ENCODE measurements around the gene ZDHHC14. TPM values are rescaled to one million over a fixed set of nuclear protein-coding genes. Genes with fewer than 3 reads are reported as not detected.

Gene ZDHHC14
- total RNA-seq, 2 experiments from 2014 or later, result 1.3 to 1.6 TPM

DNA sequence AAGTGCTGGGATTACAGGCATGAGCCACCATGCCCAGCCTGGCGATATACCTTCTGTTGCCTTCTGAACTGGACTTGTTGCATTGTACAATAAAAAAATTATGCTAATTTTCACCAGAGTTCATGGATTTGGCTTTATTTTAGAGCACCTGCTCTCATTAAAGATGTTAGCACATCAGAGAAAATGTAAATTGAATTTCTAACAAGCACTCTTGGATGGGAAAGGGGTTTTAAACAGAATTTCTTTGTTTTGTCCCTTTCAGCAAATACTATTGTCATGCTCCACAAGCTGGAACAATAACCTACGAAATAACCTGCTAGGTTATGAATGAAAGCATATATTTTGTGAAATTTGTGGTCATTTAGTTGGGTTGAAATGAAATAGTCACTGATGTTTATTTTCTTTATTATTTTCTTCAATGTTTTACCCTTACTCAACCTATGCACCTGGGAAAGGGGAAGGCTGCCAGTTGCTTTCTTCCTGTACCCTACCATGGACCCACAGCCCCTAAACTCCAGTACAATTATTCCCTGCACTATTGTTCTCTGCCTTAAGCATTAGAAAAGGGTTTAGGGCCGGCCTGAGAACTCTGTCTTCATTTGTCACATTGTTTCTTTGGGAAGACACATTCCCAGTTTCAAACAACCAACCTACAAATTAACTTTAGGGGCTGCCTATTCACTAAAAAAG lies 22.2 kb downstream of the ZDHHC14 start:
- DNase-seq (no peak), ATAC-seq (ENCODE audit: poor library complexity) (no peak)
- intact Hi-C loops (cut with DNase I, micrococcal nuclease), result no loop called here
- Histone ChIP-seq H3K9me3 (ENCODE audit: control insufficient read depth in 1 of 2, insufficient read depth in 1 of 2, low read length in 2 of 2) (no peaks in the 10 kb centered on the region), H3K36me3 (ENCODE audit: insufficient read depth, low read length) (no peaks in the 10 kb centered on the region), H3K4me1 (ENCODE audit: insufficient read depth, low read length) (no peaks in the 10 kb centered on the region), H3K4me3 (ENCODE audit: low read length) (no peak overlapping the region), H3K27me3 (ENCODE audit: control insufficient read depth in 1 of 2, insufficient read depth in 2 of 2, low read length in 2 of 2) (no peaks in the 10 kb centered on the region), H3K27ac (ENCODE audit: low read depth in 1 of 2, low read length in 2 of 2) (no peak overlapping the region)
- Mint-ChIP-seq H3K27me3 (no peaks in the 10 kb centered on the region), H3K36me3 (ENCODE audit: low read depth) (no peaks in the 10 kb centered on the region), H3K4me1 (ENCODE audit: low read depth) (no peaks in the 10 kb centered on the region), H3K4me3 (no peak overlapping the region), H3K27ac (no peak overlapping the region), H3K9me3 (no peaks in the 10 kb centered on the region)
- TF ChIP-seq, protein P1, sequence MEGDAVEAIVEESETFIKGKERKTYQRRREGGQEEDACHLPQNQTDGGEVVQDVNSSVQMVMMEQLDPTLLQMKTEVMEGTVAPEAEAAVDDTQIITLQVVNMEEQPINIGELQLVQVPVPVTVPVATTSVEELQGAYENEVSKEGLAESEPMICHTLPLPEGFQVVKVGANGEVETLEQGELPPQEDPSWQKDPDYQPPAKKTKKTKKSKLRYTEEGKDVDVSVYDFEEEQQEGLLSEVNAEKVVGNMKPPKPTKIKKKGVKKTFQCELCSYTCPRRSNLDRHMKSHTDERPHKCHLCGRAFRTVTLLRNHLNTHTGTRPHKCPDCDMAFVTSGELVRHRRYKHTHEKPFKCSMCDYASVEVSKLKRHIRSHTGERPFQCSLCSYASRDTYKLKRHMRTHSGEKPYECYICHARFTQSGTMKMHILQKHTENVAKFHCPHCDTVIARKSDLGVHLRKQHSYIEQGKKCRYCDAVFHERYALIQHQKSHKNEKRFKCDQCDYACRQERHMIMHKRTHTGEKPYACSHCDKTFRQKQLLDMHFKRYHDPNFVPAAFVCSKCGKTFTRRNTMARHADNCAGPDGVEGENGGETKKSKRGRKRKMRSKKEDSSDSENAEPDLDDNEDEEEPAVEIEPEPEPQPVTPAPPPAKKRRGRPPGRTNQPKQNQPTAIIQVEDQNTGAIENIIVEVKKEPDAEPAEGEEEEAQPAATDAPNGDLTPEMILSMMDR (IDR thresholded peaks at IDR 0.05), result no peak
- POLR2A ChIA-PET, result no interaction called here
- CTCF ChIA-PET, result no interaction called here

DNA sequence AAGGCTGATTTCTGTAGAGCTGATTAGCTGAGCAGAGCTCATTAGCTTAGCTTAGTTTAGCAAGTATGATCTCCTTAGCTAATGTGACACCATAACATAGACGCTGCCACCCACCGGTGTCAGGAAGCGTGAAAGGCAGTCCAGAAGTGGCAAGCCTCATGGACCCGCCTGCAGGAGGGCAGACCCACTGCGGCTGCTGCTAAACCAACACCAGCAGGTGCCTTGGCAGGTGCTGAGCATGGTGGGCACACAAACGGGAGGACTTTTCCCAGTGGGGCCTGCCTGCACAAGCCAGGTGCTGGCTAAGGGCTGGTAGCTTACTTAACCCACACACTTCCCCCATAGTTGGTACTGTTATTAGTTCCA lies 22.7 kb downstream of the ZDHHC14 start:
- Histone ChIP-seq H3K27ac (ENCODE audit: low read depth in 1 of 2, low read length in 2 of 2) (no peak overlapping the region), H3K4me1 (ENCODE audit: insufficient read depth, low read length) (no peaks in the 10 kb centered on the region), H3K9me3 (ENCODE audit: control insufficient read depth in 1 of 2, insufficient read depth in 1 of 2, low read length in 2 of 2) (no peaks in the 10 kb centered on the region), H3K4me3 (ENCODE audit: low read length) (no peak overlapping the region), H3K36me3 (ENCODE audit: insufficient read depth, low read length) (no peaks in the 10 kb centered on the region), H3K27me3 (ENCODE audit: control insufficient read depth in 1 of 2, insufficient read depth in 2 of 2, low read length in 2 of 2) (no peaks in the 10 kb centered on the region)
- Mint-ChIP-seq H3K4me3 (no peak overlapping the region), H3K27ac (no peak overlapping the region), H3K9me3 (no peaks in the 10 kb centered on the region), H3K27me3 (no peaks in the 10 kb centered on the region), H3K36me3 (ENCODE audit: low read depth) (no peaks in the 10 kb centered on the region), H3K4me1 (ENCODE audit: low read depth) (no peaks in the 10 kb centered on the region)
- ATAC-seq (ENCODE audit: poor library complexity) (no peak), DNase-seq (no peak)
- TF ChIP-seq, protein P1 (IDR thresholded peaks at IDR 0.05), result no peak
- ChIA-PET CTCF (no interaction called here), POLR2A (no interaction called here)
- intact Hi-C loops (cut with DNase I, micrococcal nuclease), result no loop called here

DNA sequence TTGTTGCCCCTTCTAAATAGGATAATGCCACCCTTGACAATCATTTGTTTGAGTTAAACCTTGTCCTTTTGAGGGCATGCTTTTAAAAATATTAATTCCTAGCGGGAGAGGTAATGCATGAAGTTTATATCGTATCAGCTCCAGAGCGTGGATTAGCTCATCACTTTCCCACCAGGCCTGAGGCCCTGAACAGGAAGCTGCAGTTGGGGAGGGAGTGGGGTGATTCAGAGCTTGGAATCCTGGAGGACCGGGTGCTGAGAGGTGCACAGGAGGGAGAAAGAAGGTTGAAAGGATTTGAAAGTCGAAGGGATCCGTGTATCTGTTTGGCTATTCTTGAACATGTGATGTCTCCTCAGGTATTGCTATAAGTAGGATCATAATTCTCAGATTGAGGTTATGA lies 25.0 kb downstream of the ZDHHC14 start:
- intact Hi-C loops (cut with DNase I, micrococcal nuclease), result no loop called here
- Histone ChIP-seq H3K4me3 (ENCODE audit: low read length) (no peak overlapping the region), H3K27ac (ENCODE audit: low read depth in 1 of 2, low read length in 2 of 2) (no peak overlapping the region), H3K9me3 (ENCODE audit: control insufficient read depth in 1 of 2, insufficient read depth in 1 of 2, low read length in 2 of 2) (no peaks in the 10 kb centered on the region), H3K36me3 (ENCODE audit: insufficient read depth, low read length) (no peaks in the 10 kb centered on the region), H3K4me1 (ENCODE audit: insufficient read depth, low read length) (no peaks in the 10 kb centered on the region), H3K27me3 (ENCODE audit: control insufficient read depth in 1 of 2, insufficient read depth in 2 of 2, low read length in 2 of 2) (no peaks in the 10 kb centered on the region)
- CTCF ChIA-PET, result no interaction called here
- ATAC-seq (ENCODE audit: poor library complexity) (no peak), DNase-seq (no peak)
- Mint-ChIP-seq H3K27me3 (no peaks in the 10 kb centered on the region), H3K36me3 (ENCODE audit: low read depth) (no peaks in the 10 kb centered on the region), H3K9me3 (no peaks in the 10 kb centered on the region), H3K27ac (no peak overlapping the region), H3K4me1 (ENCODE audit: low read depth) (no peaks in the 10 kb centered on the region), H3K4me3 (no peak overlapping the region)
- TF ChIP-seq, protein P1 (IDR thresholded peaks at IDR 0.05), result no peak
- POLR2A ChIA-PET, result no interaction called here
